RWPE2 (cell line): ENCODE results near the gene NEBL.

ENCODE experiments used
- ATAC-seq: fragments of 200-7000 bp; cut with Tn5 transposase; 3 replicates; pipeline ENCODE4 v1.9.1; 2021; ENCODE audit warnings: low read depth
- DNase-seq: peaks from one replicate; pipeline ENCODE4 v3.0.0-alpha.2; 2020; ENCODE audit warnings: low spot score
- H3K27ac ChIP-seq: fragments of 450-650 bp; 2 replicates; pipeline ENCODE4 v1.5.1; 2017; ENCODE audit warnings: mild to moderate bottlenecking; ENCODE audit not compliant: poor library complexity, severe bottlenecking
- H3K27me3 ChIP-seq: fragments of 250-450 bp; sonication (Bioruptor Pico); 2 replicates; pipeline ENCODE4 v1.5.1; 2021; ENCODE audit warnings: mild to moderate bottlenecking, moderate library complexity; ENCODE audit not compliant: insufficient read depth, poor library complexity, severe bottlenecking
- H3K36me3 ChIP-seq: fragments of 250-450 bp; sonication (Bioruptor Pico); 2 replicates; pipeline ENCODE4 v1.5.1; 2020; ENCODE audit warnings: low read depth, mild to moderate bottlenecking, moderate library complexity
- H3K4me1 ChIP-seq: fragments of 250-450 bp; sonication (Bioruptor Pico); 2 replicates; pipeline ENCODE4 v1.5.1; 2021; ENCODE audit warnings: mild to moderate bottlenecking, moderate library complexity; ENCODE audit not compliant: insufficient read depth, poor library complexity, severe bottlenecking
- H3K4me3 ChIP-seq: fragments of 250-450 bp; sonication (Bioruptor Pico); 2 replicates; pipeline ENCODE4 v1.5.1; 2021; ENCODE audit warnings: mild to moderate bottlenecking, moderate library complexity; ENCODE audit not compliant: severe bottlenecking
- H3K9me3 ChIP-seq: fragments of 250-450 bp; sonication (Bioruptor Pico); 2 replicates; pipeline ENCODE4 v1.5.1; 2021; ENCODE audit warnings: mild to moderate bottlenecking, moderate library complexity; ENCODE audit not compliant: severe bottlenecking
- CTCF ChIP-seq: fragments of 450-650 bp; IDR thresholded peaks from one replicate; pipeline ENCODE4 v1.5.1; 2017; ENCODE audit warnings: mild to moderate bottlenecking, moderate library complexity; ENCODE audit not compliant: poor library complexity, severe bottlenecking

The NEBL gene

GRCh38 chr10:20767028-20767427 is 130.1 kb downstream of the NEBL start:
- no peak overlapping the region for H3K27ac ChIP-seq
- no peaks in the 10 kb centered on the region for H3K4me1 ChIP-seq
- DNase-seq (no peak), ATAC-seq (peak; percentile 62)
- H3K36me3 ChIP-seq = no peaks in the 10 kb centered on the region
- TF ChIP-seq CTCF = no peak
- no peak overlapping the region for H3K4me3 ChIP-seq
- H3K27me3 ChIP-seq = no peaks in the 10 kb centered on the region
- no peaks in the 10 kb centered on the region for H3K9me3 ChIP-seq

GRCh38 chr10:20765066-20765465 is 132.0 kb downstream of the NEBL start:
- Histone ChIP-seq H3K9me3 (no peaks in the 10 kb centered on the region), H3K27ac (no peak overlapping the region), H3K4me1 (no peaks in the 10 kb centered on the region), H3K36me3 (no peaks in the 10 kb centered on the region), H3K4me3 (no peak overlapping the region), H3K27me3 (no peaks in the 10 kb centered on the region)
- ATAC-seq (no peak), DNase-seq (no peak)
- TF ChIP-seq CTCF = no peak

GRCh38 chr10:20760460-20760859 is 136.7 kb downstream of the NEBL start:
- no peak overlapping the region for H3K27ac ChIP-seq
- no peaks in the 10 kb centered on the region for H3K27me3 ChIP-seq
- no peaks in the 10 kb centered on the region for H3K4me1 ChIP-seq
- ATAC-seq (no peak), DNase-seq (no peak)
- H3K36me3 ChIP-seq = no peaks in the 10 kb centered on the region
- no peak for TF ChIP-seq CTCF
- no peak overlapping the region for H3K4me3 ChIP-seq
- no peaks in the 10 kb centered on the region for H3K9me3 ChIP-seq

- TF ChIP-seq CTCF = no peak
- DNase-seq (no peak), ATAC-seq (no peak)
- H3K4me3 ChIP-seq = no peak overlapping the region
- no peak overlapping the region for H3K27ac ChIP-seq
- peaks cover 3% of the 10 kb centered on the region for H3K9me3 ChIP-seq
- H3K36me3 ChIP-seq = no peaks in the 10 kb centered on the region
- no peaks in the 10 kb centered on the region for H3K4me1 ChIP-seq
- H3K27me3 ChIP-seq = no peaks in the 10 kb centered on the region
These were observed 148.6 kb downstream of the NEBL start for GRCh38 chr10:20748551-20748950.

- DNase-seq = no peak
- no peaks in the 10 kb centered on the region for H3K36me3 ChIP-seq
- no peaks in the 10 kb centered on the region for H3K27me3 ChIP-seq
- no peaks in the 10 kb centered on the region for H3K4me1 ChIP-seq
- no peak overlapping the region for H3K27ac ChIP-seq
- H3K4me3 ChIP-seq = no peak overlapping the region
- peaks cover 3% of the 10 kb centered on the region for H3K9me3 ChIP-seq
- TF ChIP-seq CTCF = no peak
- no peak for ATAC-seq
These were observed 149.3 kb downstream of the NEBL start for GRCh38 chr10:20747782-20748181.
